Panc1 (cell line): ENCODE measurements around the gene GLIS1. TPM values are rescaled to one million over a fixed set of nuclear protein-coding genes. Genes with fewer than 3 reads are reported as not detected.

Experiments used
- ATAC-seq: fragments of 200-7000 bp; cut with Tn5 transposase; 2 replicates; pipeline ENCODE4 v1.9.1; 2020; ENCODE audit warnings: mild to moderate bottlenecking, moderate library complexity
- BruUV-seq: library from RNA; stranded (reverse); fragments of 400-500 nt; replicated peaks from 2 replicates; lab custom pipeline; 2021; lab: Mats Ljungman, UMichigan
- CTCF ChIA-PET: fragments of 300-600 bp; sonication (Branson Sonifier 250); formaldehyde crosslinking; loops from one replicate; lab custom pipeline; 2022; ENCODE audit warnings: antibody characterized with exemption; lab: Charles Lee
- POLR2A ChIA-PET: fragments of 300-600 bp; sonication (Branson Sonifier 250); formaldehyde crosslinking; loops from one replicate; lab custom pipeline; 2022; ENCODE audit warnings: antibody characterized with exemption; lab: Charles Lee
- DNase-seq: peaks from one replicate; pipeline ENCODE4 v3.0.0-alpha.2; 2010; ENCODE audit warnings: low read depth, low spot score
- H3K27ac ChIP-seq: 2 replicates; pipeline ENCODE4 v1.5.1; 2011; ENCODE audit warnings: mild to moderate bottlenecking, low read length, inconsistent platforms
- H3K27me3 ChIP-seq: fragments of 200-500 bp; sonication (Bioruptor generic); 2 replicates; pipeline ENCODE4 v1.6.0; 2014; ENCODE audit warnings: low read length, inconsistent platforms; ENCODE audit not compliant: control insufficient read depth, insufficient read depth
- H3K36me3 ChIP-seq: fragments of 200-500 bp; sonication (Bioruptor generic); 2 replicates; pipeline ENCODE4 v1.5.1; 2014; ENCODE audit warnings: inconsistent platforms, mild to moderate bottlenecking, low read length, moderate library complexity; ENCODE audit not compliant: control insufficient read depth, insufficient read depth
- H3K4me1 ChIP-seq: 2 replicates; pipeline ENCODE4 v1.5.1; 2011; ENCODE audit warnings: inconsistent platforms, mild to moderate bottlenecking, low read length, moderate library complexity; ENCODE audit not compliant: control insufficient read depth, insufficient read depth
- H3K4me3 ChIP-seq, 2 experiments: 2 replicates each; pipeline ENCODE4 v1.5.1; 2011 to 2012; ENCODE audit warnings: low read depth in 2 of 2, low read length in 2 of 2, mild to moderate bottlenecking in 2 of 2, inconsistent platforms in 1 of 2, moderate library complexity in 1 of 2
- H3K9me3 ChIP-seq: fragments of 200-500 bp; sonication (Bioruptor generic); 2 replicates; pipeline ENCODE4 v1.5.1; 2014; ENCODE audit warnings: low read depth, mild to moderate bottlenecking, inconsistent platforms, low read length, moderate library complexity; ENCODE audit not compliant: control insufficient read depth, insufficient read depth
- CTCF ChIP-seq: fragments of 450-650 bp; IDR thresholded peaks from 2 replicates; pipeline ENCODE4 v1.5.1; 2017; ENCODE audit warnings: mild to moderate bottlenecking
- POLR2AphosphoS5 ChIP-seq: IDR thresholded peaks from 2 replicates; pipeline ENCODE4 v1.6.1; 2012; ENCODE audit warnings: mild to moderate bottlenecking, low read depth, low read length, moderate library complexity
- REST ChIP-seq, 2 experiments: IDR thresholded peaks; 2 replicates each; pipeline ENCODE4 v1.6.1; 2011 to 2012; ENCODE audit warnings: low read depth in 2 of 2, control low read depth in 1 of 2, low read length in 1 of 2, mild to moderate bottlenecking in 1 of 2, moderate library complexity in 1 of 2; ENCODE audit not compliant: insufficient read depth in 1 of 2
- SIN3A ChIP-seq: IDR thresholded peaks from 2 replicates; pipeline ENCODE4 v1.6.1; 2012; ENCODE audit warnings: low read depth, mild to moderate bottlenecking, low read length, moderate library complexity, borderline replicate concordance; ENCODE audit not compliant: insufficient read depth
- TCF7L2 ChIP-seq: IDR thresholded peaks from 2 replicates; pipeline ENCODE4 v1.6.1; 2011; ENCODE audit warnings: mild to moderate bottlenecking, low read depth, low read length, inconsistent platforms
- in situ Hi-C: cut with HindIII; loops from 2 replicates; pipeline ENCODE4 v1.10.0; 2016; ENCODE audit warnings: low sequenced_read_pairs, low pct_unique_long_range_greater_than_20kb
- intact Hi-C: fragments of 100-400 bp; cut with micrococcal nuclease; formaldehyde crosslinking; loops from one replicate; pipeline ENCODE4 v1.10.0; 2022; ENCODE audit not compliant: unreplicated experiment
- total RNA-seq: library from RNA; stranded (reverse); gene quantifications from one replicate; pipeline ENCODE4 v1.2.1, GENCODE V29; 2021; ENCODE audit not compliant: unreplicated experiment

GLIS1 gene
- total RNA-seq, 1 experiment from 2014 or later: 0.28 TPM

DNA sequence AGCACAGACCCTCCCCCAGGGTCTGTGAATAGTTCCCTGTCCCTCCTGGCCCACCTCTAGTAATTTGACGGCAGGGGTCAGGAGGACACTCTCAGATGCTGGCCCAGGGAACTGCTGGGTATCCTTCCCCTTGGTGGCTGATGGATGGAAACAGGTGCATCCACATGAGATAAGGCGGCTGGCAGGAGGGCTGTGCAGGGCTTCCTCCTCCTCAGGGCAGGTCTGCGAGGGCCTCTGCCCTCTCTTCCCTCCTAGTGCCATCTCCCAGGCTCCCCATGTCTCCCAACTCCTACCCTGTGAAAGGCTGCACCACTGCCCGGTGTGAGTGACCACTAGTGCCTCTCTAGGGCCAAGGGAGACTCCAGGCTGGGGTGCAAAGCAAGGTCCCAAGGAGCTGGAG is 123.9 kb downstream of the GLIS1 start:
- BruUV-seq: no TSS peak
- no peak overlapping the region for H3K4me3 ChIP-seq
- no peaks in the 10 kb centered on the region for H3K36me3 ChIP-seq
- ATAC-seq (no peak), DNase-seq (no peak)
- no peaks in the 10 kb centered on the region for H3K27me3 ChIP-seq
- CTCF ChIA-PET: interaction anchor here (0.7 kb wide), 1 partner anchor 139 kb away, joined by 3 read pairs; no protein-coding TSS in a partner anchor
- POLR2A ChIA-PET: no interaction called here
- H3K27ac ChIP-seq: no peak overlapping the region
- H3K9me3 ChIP-seq: peaks cover 3% of the 10 kb centered on the region; the same call in 1 of the 2 replicates
- no peak for TF ChIP-seq SIN3A
- no peaks in the 10 kb centered on the region for H3K4me1 ChIP-seq
- in situ Hi-C loops (no loop called here), intact Hi-C loops (no loop called here)

- POLR2A ChIA-PET: no interaction called here
- ATAC-seq (no peak), DNase-seq (no peak)
- intact Hi-C loops (no loop called here), in situ Hi-C loops (no loop called here)
- Histone ChIP-seq H3K4me1 (no peaks in the 10 kb centered on the region), H3K4me3 (no peak overlapping the region), H3K9me3 (peaks cover 6% of the 10 kb centered on the region; the same call in 1 of the 2 replicates), H3K27ac (no peak overlapping the region), H3K27me3 (no peaks in the 10 kb centered on the region), H3K36me3 (no peaks in the 10 kb centered on the region)
- BruUV-seq: no TSS peak
- TF ChIP-seq REST (IDR thresholded peaks at IDR 0.05; ENCODE audit: insufficient read depth in 1 of 2, low read depth in 2 of 2, low read length in 1 of 2): no peak
- no peak for TF ChIP-seq CTCF
- no peak for TF ChIP-seq POLR2AphosphoS5
- no peak for TF ChIP-seq SIN3A
- no peak for TF ChIP-seq TCF7L2
- CTCF ChIA-PET: interaction anchor here (0.7 kb wide), 1 partner anchor 139 kb away, joined by 3 read pairs; no protein-coding TSS in a partner anchor
Measured at GRCh38 chr1:53614231-53615021, 124.5 kb downstream of the GLIS1 start.

- in situ Hi-C loops: no loop called here
- no peaks in the 10 kb centered on the region for H3K36me3 ChIP-seq
- CTCF ChIA-PET: interaction anchor here (0.5 kb wide), 1 partner anchor 32 kb away, joined by 9 read pairs; no protein-coding TSS in a partner anchor
Measured at GRCh38 chr1:53608676-53609075, 130.3 kb downstream of the GLIS1 start.

More at GRCh38 chr1:53608676-53609075, 130.3 kb downstream of the GLIS1 start:
- ATAC-seq (no peak), DNase-seq (no peak)
- Histone ChIP-seq H3K4me1 (no peaks in the 10 kb centered on the region), H3K27me3 (no peaks in the 10 kb centered on the region), H3K4me3 (no peak overlapping the region), H3K27ac (no peak overlapping the region), H3K9me3 (peaks cover 6% of the 10 kb centered on the region; the same call in 1 of the 2 replicates)
- TF ChIP-seq TCF7L2 (no peak), CTCF (no peak), POLR2AphosphoS5 (no peak), REST (IDR thresholded peaks at IDR 0.05; ENCODE audit: insufficient read depth in 1 of 2, low read depth in 2 of 2, low read length in 1 of 2) (no peak), SIN3A (no peak)
- POLR2A ChIA-PET: no interaction called here
- intact Hi-C loops: no loop called here
- no TSS peak for BruUV-seq
